A673 (cell line): Measurements from ENCODE around the gene HOXA6. TPM values are rescaled to one million over a fixed set of nuclear protein-coding genes. Genes with fewer than 3 reads are reported as not detected.

Source experiments
- BruUV-seq: library from RNA; stranded (reverse); fragments of 400-500 nt; replicated peaks from 2 replicates; lab custom pipeline; 2021; lab: Mats Ljungman, UMichigan
- CTCF ChIA-PET: fragments of 300-600 bp; sonication (Branson Sonifier 250); formaldehyde crosslinking; loops from one replicate; lab custom pipeline; 2022; ENCODE audit warnings: antibody characterized with exemption; lab: Charles Lee
- POLR2A ChIA-PET: fragments of 300-600 bp; sonication (Branson Sonifier 250); formaldehyde crosslinking; loops from one replicate; lab custom pipeline; 2022; ENCODE audit warnings: antibody characterized with exemption; ENCODE audit not compliant: low non-redundant PET; lab: Charles Lee
- DNase-seq: peaks from one replicate; pipeline ENCODE4 v3.0.0-alpha.2; 2015; ENCODE audit warnings: low spot score
- H3K27ac ChIP-seq: fragments of 200-600 bp; sonication (generic); 2 replicates; pipeline ENCODE4 v1.5.1; 2016; ENCODE audit warnings: mixed run types, low read depth, mild to moderate bottlenecking, mixed read lengths, antibody characterized with exemption, low read length; ENCODE audit not compliant: poor library complexity, severe bottlenecking
- H3K27me3 ChIP-seq: fragments of 200-600 bp; sonication (generic); replicated peaks from 2 replicates; pipeline ENCODE4 v1.6.1; 2017; ENCODE audit warnings: mixed run types, low read depth, mild to moderate bottlenecking, mixed read lengths, antibody characterized with exemption, low read length; ENCODE audit not compliant: insufficient read depth, poor library complexity
- H3K36me3 ChIP-seq: fragments of 200-600 bp; sonication (generic); 2 replicates; pipeline ENCODE4 v1.6.1; 2016; ENCODE audit warnings: mixed run types, mild to moderate bottlenecking, mixed read lengths, antibody characterized with exemption, low read length; ENCODE audit not compliant: insufficient read depth, poor library complexity, severe bottlenecking
- H3K4me1 ChIP-seq: fragments of 200-600 bp; sonication (generic); 2 replicates; pipeline ENCODE4 v1.6.1; 2017; ENCODE audit warnings: mixed run types, mild to moderate bottlenecking, mixed read lengths, antibody characterized with exemption, low read length; ENCODE audit not compliant: insufficient read depth, poor library complexity, severe bottlenecking
- H3K4me3 ChIP-seq: fragments of 200-600 bp; sonication (generic); 2 replicates; pipeline ENCODE4 v1.5.1; 2016; ENCODE audit warnings: low read depth, mixed run types, mild to moderate bottlenecking, mixed read lengths, low read length; ENCODE audit not compliant: poor library complexity, severe bottlenecking
- H3K9me3 ChIP-seq: fragments of 200-600 bp; sonication (generic); 2 replicates; pipeline ENCODE4 v1.6.1; 2016; ENCODE audit warnings: mixed run types, low read depth, mild to moderate bottlenecking, mixed read lengths, antibody characterized with exemption, low read length; ENCODE audit not compliant: poor library complexity, severe bottlenecking
- CTCF ChIP-seq: fragments of 300-800, 200-600 bp; sonication (generic); conservative IDR thresholded peaks from 2 replicates; pipeline ENCODE4 v1.5.1; 2017; ENCODE audit warnings: low read depth, mild to moderate bottlenecking, antibody characterized with exemption, low read length, moderate library complexity, mixed read lengths
- EZH2 ChIP-seq: fragments of 200-600 bp; sonication (generic); IDR thresholded peaks from 2 replicates; pipeline ENCODE4 v1.6.1; 2017; ENCODE audit warnings: borderline replicate concordance, low read depth, mild to moderate bottlenecking, mixed read lengths, antibody characterized with exemption, low read length; ENCODE audit not compliant: poor library complexity, severe bottlenecking
- intact Hi-C: fragments of 100-400 bp; cut with micrococcal nuclease; formaldehyde crosslinking; loops from one replicate; pipeline ENCODE4 v1.10.0; 2022; ENCODE audit not compliant: unreplicated experiment
- total RNA-seq: library from RNA; stranded (reverse); gene quantifications from 2 replicates; pipeline ENCODE4 v1.2.3, GENCODE V29; 2021

HOXA6 gene
- total RNA-seq, 1 experiment from 2014 or later, result not detected

DNA sequence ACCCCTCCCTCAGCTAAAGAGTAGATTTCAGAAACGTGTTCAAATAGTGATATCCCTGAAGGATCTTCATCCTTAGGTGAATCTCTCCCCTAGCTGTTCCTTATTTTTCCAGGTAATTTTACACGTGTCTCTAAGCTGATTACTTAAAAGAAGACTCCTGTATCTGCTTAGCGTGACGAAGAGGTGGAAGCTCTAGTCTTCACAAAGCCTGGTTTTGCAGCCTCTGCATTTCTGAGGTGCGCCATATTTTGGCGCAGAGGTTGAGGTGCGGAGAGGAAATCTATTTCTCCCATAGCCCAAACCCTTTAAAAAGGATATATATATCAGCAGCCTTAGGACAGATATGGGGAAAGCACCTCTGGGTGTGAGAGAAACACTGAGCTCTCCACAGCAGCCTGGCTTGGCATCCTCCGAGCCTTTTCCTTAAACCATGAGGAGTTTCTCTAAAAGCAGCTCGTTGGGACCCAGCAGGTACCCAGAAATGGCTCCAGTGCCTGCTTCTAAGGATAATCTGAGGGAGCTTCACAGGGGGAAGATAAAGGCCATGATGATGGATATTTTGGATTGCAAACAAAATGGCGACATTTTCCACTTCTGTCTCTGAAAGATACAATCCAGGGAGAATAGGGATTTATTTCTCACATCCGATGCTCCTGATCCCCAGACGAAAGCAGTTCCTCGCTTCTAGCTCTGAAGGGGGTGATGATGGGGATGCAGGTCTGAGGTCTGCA, 42.1 kb downstream of the HOXA6 start:
- Histone ChIP-seq H3K9me3 (no peaks in the 10 kb centered on the region), H3K4me3 (no peak overlapping the region), H3K27ac (no peak overlapping the region), H3K27me3 (peaks cover 100% of the 10 kb centered on the region), H3K36me3 (no peaks in the 10 kb centered on the region), H3K4me1 (no peaks in the 10 kb centered on the region)
- intact Hi-C loops, result no loop called here
- no TSS peak for BruUV-seq
- no peak for DNase-seq
- POLR2A ChIA-PET, result no interaction called here
- TF ChIP-seq EZH2, result no peak
- TF ChIP-seq CTCF, result no peak
- CTCF ChIA-PET, result no interaction called here

GRCh38 chr7:27104341-27105058, 43.1 kb downstream of the HOXA6 start:
- no peak for DNase-seq
- TF ChIP-seq CTCF, result no peak
- TF ChIP-seq EZH2, result peak; percentile 23
- Histone ChIP-seq H3K4me1 (no peaks in the 10 kb centered on the region), H3K27me3 (peaks cover 100% of the 10 kb centered on the region), H3K27ac (no peak overlapping the region), H3K4me3 (no peak overlapping the region), H3K36me3 (no peaks in the 10 kb centered on the region), H3K9me3 (no peaks in the 10 kb centered on the region)
- BruUV-seq, result no TSS peak
- intact Hi-C loops, result no loop called here
- ChIA-PET CTCF (no interaction called here), POLR2A (no interaction called here)

- no peaks in the 10 kb centered on the region for H3K9me3 ChIP-seq
- TF ChIP-seq CTCF (no peak), EZH2 (peak; percentile 100)
- intact Hi-C loops, result no loop called here
- peaks cover 100% of the 10 kb centered on the region for H3K27me3 ChIP-seq
- POLR2A ChIA-PET, result no interaction called here
- H3K4me3 ChIP-seq, result no peak overlapping the region
- no peak overlapping the region for H3K27ac ChIP-seq
- no TSS peak for BruUV-seq
- no peak for DNase-seq
- CTCF ChIA-PET, result no interaction called here
- no peaks in the 10 kb centered on the region for H3K36me3 ChIP-seq
- H3K4me1 ChIP-seq, result no peaks in the 10 kb centered on the region
Observed at GRCh38 chr7:27103489-27104226, 43.9 kb downstream of the HOXA6 start.
